ENCODE results near the gene RNU6-1.

Gene RNU6-1

GRCh38 chr15:67839929-67840748 lies at the start of gene RNU6-1:
TSS of gene RNU6-1 (minus strand) at chr15:67840045.
- peak; percentile 91 for DNase-seq (ENCODE audit: low read depth)

GRCh38 chr15:67887776-67888175 lies 47.9 kb upstream of the RNU6-1 start:
- DNase-seq (ENCODE audit: low read depth) = no peak

- no peak for DNase-seq (ENCODE audit: low read depth)
Measured at GRCh38 chr15:67885861-67886260, 46.0 kb upstream of the RNU6-1 start.

- no peak for DNase-seq (ENCODE audit: low read depth)
Measured at GRCh38 chr15:67885175-67885523, 45.3 kb upstream of the RNU6-1 start.

- DNase-seq (ENCODE audit: low read depth) = no peak
Measured at GRCh38 chr15:67884514-67885174, 44.8 kb upstream of the RNU6-1 start.

GRCh38 chr15:67884009-67884408 lies 44.2 kb upstream of the RNU6-1 start:
- DNase-seq (ENCODE audit: low read depth) = no peak

- DNase-seq (ENCODE audit: low read depth) = no peak
Measured at GRCh38 chr15:67883234-67883773, 43.5 kb upstream of the RNU6-1 start.

- no peak for DNase-seq (ENCODE audit: low read depth)
Measured at GRCh38 chr15:67882487-67883233, 42.8 kb upstream of the RNU6-1 start.

GRCh38 chr15:67880651-67881182 lies 40.9 kb upstream of the RNU6-1 start:
- DNase-seq (ENCODE audit: low read depth) = no peak

GRCh38 chr15:67879440-67880129 lies 39.7 kb upstream of the RNU6-1 start:
- no peak for DNase-seq (ENCODE audit: low read depth)

GRCh38 chr15:67878712-67879206 lies 38.9 kb upstream of the RNU6-1 start:
- DNase-seq (ENCODE audit: low read depth) = no peak

GRCh38 chr15:67873777-67874176 lies 33.9 kb upstream of the RNU6-1 start:
- DNase-seq (ENCODE audit: low read depth) = no peak

- no peak for DNase-seq (ENCODE audit: low read depth)
Measured at GRCh38 chr15:67870868-67871408, 31.1 kb upstream of the RNU6-1 start.

- no peak for DNase-seq (ENCODE audit: low read depth)
Measured at GRCh38 chr15:67869701-67870100, 29.9 kb upstream of the RNU6-1 start.

- no peak for DNase-seq (ENCODE audit: low read depth)
Measured at GRCh38 chr15:67865766-67866165, 25.9 kb upstream of the RNU6-1 start.

GRCh38 chr15:67865331-67865730 lies 25.5 kb upstream of the RNU6-1 start:
- DNase-seq (ENCODE audit: low read depth) = no peak

- DNase-seq (ENCODE audit: low read depth) = peak; percentile 16
Measured at GRCh38 chr15:67863442-67863987, 23.7 kb upstream of the RNU6-1 start.

GRCh38 chr15:67862750-67863441 lies 23.1 kb upstream of the RNU6-1 start:
- DNase-seq (ENCODE audit: low read depth) = no peak

GRCh38 chr15:67861983-67862382 lies 22.1 kb upstream of the RNU6-1 start:
- no peak for DNase-seq (ENCODE audit: low read depth)

GRCh38 chr15:67859331-67859946 lies 19.6 kb upstream of the RNU6-1 start:
- no peak for DNase-seq (ENCODE audit: low read depth)

Data from T-helper 22 cell (primary cell).